Pulmonary artery endothelial cell (primary cell): ENCODE data around the gene LY86. TPM values are rescaled to one million over a fixed set of nuclear protein-coding genes. Genes with fewer than 3 reads are reported as not detected.

Experiments used
- DNase-seq: peaks from one replicate; pipeline ENCODE4 v3.0.0-alpha.2; 2011; ENCODE audit warnings: low read depth, low spot score
- total RNA-seq: library from RNA; depleted of rRNA; stranded (reverse); fragments of >200 nt; gene quantifications from 2 replicates; pipeline ENCODE4 v1.2.3, GENCODE V29; 2014

LY86 gene
- total RNA-seq, 1 donor from 2014 or later = not detected

DNA sequence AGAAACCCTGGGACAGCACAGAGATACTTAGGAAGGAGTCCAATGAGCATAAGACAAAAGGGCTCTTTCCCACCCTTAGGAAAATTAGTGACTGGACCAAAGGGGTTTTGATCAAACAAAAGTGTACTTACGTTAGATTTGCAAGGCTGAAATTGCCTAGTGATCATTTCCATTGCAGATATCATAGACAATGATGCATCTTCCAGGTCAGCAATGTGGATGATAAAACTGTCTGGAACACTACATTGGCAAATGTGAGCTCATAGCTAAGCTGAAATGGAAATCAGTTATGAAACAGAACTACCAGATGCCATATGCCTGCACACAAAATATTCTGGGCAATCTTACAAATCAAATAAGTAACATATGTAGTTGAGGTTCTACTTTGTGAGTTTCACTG is 34.0 kb downstream of the LY86 start:
- DNase-seq = no peak

- no peak for DNase-seq
These were observed 35.0 kb downstream of the LY86 start for GRCh38 chr6:6623553-6623952.

DNA sequence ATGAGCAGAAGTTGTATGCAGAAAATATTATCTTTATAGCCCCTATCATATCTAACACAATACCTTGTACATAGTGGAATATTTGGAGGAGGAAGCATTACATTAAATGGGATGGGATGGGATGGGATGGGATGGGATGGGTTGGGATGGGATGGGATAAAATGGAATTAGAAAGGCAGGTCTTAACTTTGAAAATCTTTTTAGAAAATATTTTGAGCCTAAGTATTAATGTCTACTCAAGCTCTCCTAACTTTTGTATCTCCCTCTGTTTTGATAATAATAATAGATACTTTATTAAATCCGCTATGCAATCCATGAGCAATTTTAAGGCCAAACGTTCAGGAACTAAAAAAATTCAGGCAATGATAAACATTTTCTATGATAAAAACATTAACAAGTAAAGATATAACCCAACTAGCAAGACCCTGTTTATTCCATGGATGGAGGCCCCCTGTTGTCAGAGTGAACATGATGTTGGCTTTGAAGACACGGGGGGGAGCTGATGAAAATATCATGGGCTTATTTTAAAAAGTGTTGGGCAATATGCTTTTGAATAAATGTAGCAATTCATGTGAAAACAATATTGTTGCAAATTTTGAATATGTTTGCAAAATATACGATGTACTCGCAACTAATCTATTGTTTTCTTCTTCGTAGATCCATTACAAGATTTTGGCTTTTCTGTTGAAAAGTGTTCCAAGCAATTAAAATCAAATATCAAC is 35.9 kb downstream of the LY86 start:
- DNase-seq = no peak

- no peak for DNase-seq
These were observed 37.7 kb downstream of the LY86 start for GRCh38 chr6:6626187-6626586.

DNA sequence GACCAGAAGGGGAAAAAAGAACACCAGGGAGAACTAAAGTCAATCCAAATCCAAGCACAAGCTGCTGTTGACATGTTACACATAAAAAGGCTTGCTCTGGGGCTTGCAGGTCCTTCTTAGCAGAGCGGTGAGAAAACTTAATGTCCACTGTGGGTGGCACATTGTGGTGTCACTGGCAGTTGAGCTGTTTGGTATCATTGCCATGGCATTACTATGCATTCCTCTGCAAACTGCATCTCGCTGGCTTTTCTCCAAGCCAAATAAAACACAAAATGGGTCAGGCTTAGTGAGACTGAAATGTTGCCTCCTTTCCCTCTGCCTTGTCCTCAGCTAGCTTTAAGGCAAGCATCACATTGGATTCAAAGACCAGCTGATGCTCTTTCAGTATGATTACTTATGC is 40.9 kb downstream of the LY86 start:
- DNase-seq = no peak

DNA sequence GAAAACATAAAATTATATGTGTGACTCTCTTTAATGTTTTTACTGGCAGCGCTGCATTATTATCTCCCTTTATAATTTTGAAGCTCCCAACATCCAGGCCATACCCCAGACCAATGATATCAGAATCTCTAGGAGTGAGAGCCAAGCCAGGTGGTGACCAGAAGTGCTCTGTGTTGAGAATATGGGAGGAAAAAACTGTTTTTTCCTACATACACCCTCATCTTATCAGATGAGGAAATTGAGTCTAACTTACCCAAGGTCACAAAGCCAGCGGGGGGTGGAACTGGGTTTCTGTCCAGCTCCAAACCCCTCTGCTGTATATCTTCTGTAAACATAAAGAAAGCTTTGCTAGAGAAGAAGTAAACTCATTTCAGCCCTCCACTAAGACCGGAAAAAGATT is 42.5 kb downstream of the LY86 start:
- no peak for DNase-seq

GRCh38 chr6:6631534-6632276 is 43.2 kb downstream of the LY86 start:
- DNase-seq = no peak

- no peak for DNase-seq
These were observed 45.6 kb downstream of the LY86 start for GRCh38 chr6:6633898-6634734.

DNA sequence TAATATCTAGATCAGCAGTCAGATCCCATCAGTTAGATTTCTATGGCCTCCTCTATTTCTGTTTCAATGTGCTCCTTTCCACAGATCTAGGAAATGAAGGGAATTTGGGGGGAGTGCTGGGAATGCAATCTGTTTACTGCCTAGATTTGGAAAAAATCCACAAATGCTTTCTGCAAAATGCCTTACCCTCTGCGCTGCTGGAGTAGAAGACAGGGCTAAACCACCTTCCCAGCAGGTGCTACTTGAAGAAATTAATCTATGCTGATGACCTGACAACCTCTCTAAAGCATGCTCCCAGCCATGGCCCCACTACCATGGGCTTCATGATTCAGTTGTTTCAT is 46.2 kb downstream of the LY86 start:
- DNase-seq = no peak

DNA sequence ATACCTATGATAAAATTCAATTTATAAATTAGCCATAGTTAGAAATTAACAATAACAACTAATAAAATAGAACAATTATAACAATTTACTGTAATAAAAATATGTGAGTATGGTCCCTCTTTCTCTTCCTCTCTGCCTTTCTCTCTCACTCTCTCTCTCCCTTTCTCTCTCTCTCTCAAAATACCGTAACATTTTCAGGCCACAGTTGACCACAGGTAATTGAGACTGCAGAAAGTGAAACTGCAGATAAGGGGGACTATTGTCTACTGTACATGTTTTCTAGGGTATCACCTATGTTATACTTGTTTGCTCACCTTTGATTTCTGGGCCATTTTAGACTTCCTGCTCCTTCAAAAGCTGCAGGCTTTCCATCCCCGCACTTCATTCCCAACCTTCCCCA is 46.8 kb downstream of the LY86 start:
- DNase-seq = no peak

- no peak for DNase-seq
These were observed 47.3 kb downstream of the LY86 start for GRCh38 chr6:6635869-6636268.

GRCh38 chr6:6639572-6639971 is 51.1 kb downstream of the LY86 start:
- no peak for DNase-seq

DNA sequence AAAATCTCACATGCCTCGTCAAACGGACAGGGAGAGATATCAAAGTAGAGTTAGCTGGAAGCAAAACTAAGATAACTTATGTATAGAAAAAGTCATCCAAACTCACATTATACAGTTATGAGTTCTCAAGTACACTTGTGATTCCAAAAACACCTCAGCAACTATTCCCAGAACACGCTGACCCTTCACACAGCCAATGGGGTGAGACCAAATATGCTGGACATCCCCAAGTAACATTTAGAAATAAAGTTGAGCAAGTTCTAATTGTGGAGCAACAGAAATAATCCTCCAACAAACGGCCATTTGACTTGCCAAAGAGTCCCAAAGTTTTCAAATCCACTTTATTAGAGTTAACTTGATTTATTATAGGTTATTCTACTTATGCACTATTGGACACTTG is 52.4 kb downstream of the LY86 start:
- no peak for DNase-seq

DNA sequence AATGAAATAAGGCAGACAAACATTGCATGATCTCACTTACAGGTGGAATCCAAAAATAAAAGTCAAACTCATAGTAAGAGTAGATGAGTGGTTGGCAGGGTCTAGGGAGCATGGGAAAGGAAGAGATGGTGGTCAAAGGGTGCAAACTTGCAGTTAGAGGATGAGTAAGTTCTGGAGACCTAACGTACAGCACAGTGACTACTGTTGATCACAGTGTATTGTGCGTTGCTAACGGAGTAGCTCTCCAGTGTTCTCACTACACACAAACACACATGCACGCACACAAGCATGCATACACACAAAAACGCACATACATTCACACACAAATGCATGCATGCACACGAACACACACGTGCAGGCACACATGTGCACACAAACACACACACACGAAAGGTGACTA is 54.9 kb downstream of the LY86 start:
- DNase-seq = no peak

- no peak for DNase-seq
These were observed 56.9 kb downstream of the LY86 start for GRCh38 chr6:6645261-6645917.

DNA sequence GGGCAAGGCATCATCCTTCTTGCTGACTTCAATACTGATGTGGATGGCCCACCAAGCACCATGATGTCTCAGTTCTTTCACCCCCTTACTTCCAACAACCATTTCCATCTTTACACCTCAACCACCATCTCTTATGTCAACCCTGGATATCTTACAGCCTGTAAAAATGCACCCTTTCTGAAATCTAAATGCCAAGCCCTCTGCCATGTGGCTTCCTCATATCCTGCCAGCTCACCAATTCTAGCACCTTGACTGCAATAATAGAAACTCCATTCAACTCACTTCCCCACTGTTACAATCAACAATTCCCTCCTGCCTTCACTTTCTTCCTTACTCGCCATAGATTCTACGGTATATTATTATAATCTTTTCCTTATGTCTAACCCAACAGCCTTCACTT is 57.9 kb downstream of the LY86 start:
- DNase-seq = no peak

DNA sequence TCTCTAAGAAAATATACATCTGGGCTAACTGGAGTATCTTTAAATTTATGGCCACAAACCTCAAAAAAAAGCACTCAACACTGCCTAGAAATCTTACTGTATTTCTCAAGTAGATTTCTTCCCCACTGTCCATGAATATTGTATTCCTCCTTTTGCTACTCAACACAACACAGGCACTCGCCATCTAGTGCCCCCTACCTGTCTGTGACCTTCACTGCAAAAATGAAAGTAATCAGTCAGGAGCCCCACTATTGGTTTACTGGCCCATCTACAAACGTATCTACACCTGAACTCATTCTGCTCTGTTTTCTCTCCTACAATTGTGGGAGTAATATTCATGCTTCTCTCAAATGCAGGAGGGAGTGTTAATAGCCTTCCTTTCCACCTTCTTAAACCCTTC is 58.3 kb downstream of the LY86 start:
- no peak for DNase-seq

DNA sequence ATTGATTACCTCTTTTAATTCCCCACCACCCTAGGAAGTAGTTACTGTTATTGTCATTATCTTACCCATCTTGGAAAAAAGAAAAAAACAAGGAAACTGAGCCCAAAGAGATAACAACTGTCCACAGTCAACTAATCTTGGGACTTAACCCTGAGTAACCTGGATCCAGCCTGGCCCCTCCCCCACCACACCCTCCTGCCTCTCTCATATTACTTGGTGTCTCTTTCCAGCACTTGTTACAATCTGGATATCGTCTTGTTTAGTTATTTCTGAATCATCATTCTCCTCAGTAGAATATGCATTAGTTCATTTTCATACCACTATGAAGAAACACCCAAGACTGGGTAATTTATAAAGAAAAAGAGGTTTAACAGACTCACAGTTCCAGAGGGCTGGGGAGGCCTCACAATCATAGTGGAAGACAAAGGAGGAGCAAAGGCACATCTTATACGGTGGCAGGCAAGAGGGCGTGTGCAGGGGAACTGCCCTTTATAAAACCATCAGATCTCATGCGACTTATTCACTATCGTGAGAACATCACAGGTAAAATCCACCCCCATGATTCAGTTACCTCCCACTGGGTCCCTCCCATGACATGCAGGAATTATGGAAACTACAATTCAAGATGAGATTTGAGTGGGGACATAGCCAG is 60.3 kb downstream of the LY86 start:
- DNase-seq = no peak

DNA sequence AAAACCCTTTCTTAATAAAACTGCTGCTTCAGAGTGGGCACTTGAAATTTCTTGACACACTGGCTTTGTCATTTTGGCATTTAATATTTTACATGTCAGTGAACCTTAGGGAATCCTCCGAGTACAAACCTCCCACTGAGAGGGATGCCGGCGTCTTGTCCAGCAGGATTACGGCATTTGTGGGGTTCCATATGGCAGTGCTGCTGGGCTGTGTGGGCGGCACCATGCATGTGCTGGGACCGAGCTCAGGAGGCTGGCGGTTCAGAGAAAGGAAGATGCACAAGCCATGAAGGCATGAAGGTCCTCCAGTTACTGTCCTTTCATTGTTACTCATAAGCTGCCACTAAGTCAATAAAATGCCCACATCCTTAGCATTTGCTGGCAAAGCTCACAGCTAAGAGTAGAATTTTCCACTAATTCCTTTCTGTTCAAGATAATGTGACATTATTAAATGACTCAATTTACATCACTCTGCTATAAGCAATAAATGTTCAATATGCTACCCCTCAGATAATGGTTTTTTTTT is 61.4 kb downstream of the LY86 start:
- DNase-seq = no peak

DNA sequence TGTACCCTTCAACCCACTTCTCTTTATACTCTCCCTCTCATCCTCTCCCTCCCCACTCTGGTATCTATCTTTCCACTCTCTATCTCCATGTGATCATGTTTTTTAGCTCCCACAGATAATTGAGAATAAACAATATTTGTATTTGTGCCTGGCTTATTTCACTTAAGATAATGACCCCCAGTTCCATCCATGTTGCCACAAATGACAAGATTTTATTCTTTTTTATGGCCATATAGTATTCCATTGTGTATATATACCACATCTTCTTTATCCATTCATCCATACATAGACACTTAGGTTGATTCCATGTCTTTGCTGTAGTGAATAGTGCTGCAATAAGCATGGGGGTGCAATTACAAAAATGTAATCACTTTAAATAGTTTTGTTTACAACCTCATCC is 62.3 kb downstream of the LY86 start:
- no peak for DNase-seq

DNA sequence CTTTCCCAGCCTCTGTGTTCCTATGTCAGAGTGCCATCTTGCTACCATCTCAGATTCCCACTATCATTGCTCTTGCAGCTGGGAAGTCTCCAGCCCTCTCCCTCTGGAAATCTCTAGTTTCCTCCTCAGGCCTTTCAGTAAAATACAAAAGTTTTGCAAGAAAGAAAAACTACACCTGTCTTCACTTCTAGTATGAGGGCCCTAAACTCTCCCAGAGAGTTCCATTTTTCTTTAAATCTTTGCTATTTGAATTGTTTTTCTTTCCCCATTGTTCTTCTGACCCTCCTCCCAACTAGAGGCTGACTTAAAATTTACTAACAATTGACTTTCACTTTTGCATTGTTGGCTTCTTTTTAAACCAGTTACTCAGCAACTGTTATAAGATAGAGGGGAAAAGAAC is 62.8 kb downstream of the LY86 start:
- DNase-seq = no peak
